Transverse colon (tissue), 4 donors: ENCODE data around the gene ACER3. TPM values are rescaled to one million over a fixed set of nuclear protein-coding genes. Genes with fewer than 3 reads are reported as not detected.
A peak's percentile ranks its signal among the peaks of the same experiment; 100 is the strongest.
"Not testable (repeated sequence)": the region's sequence is repeated elsewhere in the genome, so short reads cannot be mapped to it uniquely, and the experiment has no call there.

Experiments
- DNase-seq: peaks from one replicate; pipeline ENCODE4 v3.0.0-alpha.2; 2019
- H3K27ac ChIP-seq, 4 donors: fragments of 200-600 bp; sonication (generic); 2 replicates each; pipeline ENCODE4 v1.5.1; 2016 to 2018; ENCODE audit warnings: inconsistent platforms in 4 of 4
- H3K27me3 ChIP-seq: fragments of 200-600 bp; sonication (generic); 2 replicates; pipeline ENCODE4 v1.5.1; 2017; ENCODE audit warnings: inconsistent platforms
- H3K36me3 ChIP-seq, 4 donors: fragments of 200-600 bp; sonication (generic); 2 replicates each; pipeline ENCODE4 v1.5.1; 2017 to 2019; ENCODE audit warnings: inconsistent platforms in 4 of 4
- H3K4me1 ChIP-seq, 4 donors: fragments of 200-600 bp; sonication (generic); 2 replicates each; pipeline ENCODE4 v1.5.1; 2017 to 2020; ENCODE audit warnings: inconsistent platforms in 4 of 4
- H3K4me3 ChIP-seq, 4 donors: fragments of 200-600 bp; sonication (generic); 1 replicate in 1 of 4; 2 replicates in 3 of 4; pipeline versions ENCODE4 v1.5.1 to v1.6.1; 2017 to 2019; ENCODE audit warnings: inconsistent platforms in 4 of 4
- H3K9me3 ChIP-seq, 2 donors: fragments of 200-600 bp; sonication (generic); 2 replicates each; pipeline ENCODE4 v1.5.1; 2017 to 2019; ENCODE audit warnings: inconsistent platforms in 2 of 2
- EP300 ChIP-seq: sonication (generic); formaldehyde crosslinking; IDR thresholded peaks from one replicate; pipeline ENCODE4 v1.6.1; 2017; ENCODE audit warnings: antibody characterized with exemption, low read depth
- POLR2A ChIP-seq: fragments of 450-650 bp; IDR thresholded peaks from one replicate; pipeline ENCODE4 v1.6.1; 2016; ENCODE audit warnings: antibody characterized with exemption, mild to moderate bottlenecking, moderate library complexity
- POLR2AphosphoS5 ChIP-seq, 3 donors: sonication (generic); formaldehyde crosslinking; IDR thresholded peaks; one replicate each; pipeline ENCODE4 v1.6.1; 2016; ENCODE audit warnings: antibody characterized with exemption in 3 of 3
- WGBS, 2 donors: methylation state at CpG; one replicate each; pipeline ENCODE4 v1.1.5; 2018; ENCODE audit warnings: low coverage in 1 of 2; 5-methylcytosine and 5-hydroxymethylcytosine counted together
- in situ Hi-C, 4 donors: fragments of 200-750 bp; cut with MboI; loops; one replicate each; pipeline versions ENCODE4 v1.15.0 to v1.15.1; 2017; ENCODE audit warnings: low sequenced_read_pairs in 3 of 4, low pct_ligation_motif_present in 1 of 4, low pct_unique_long_range_greater_than_20kb in 1 of 4
- intact Hi-C: fragments of 100-400 bp; cut with DNase I; formaldehyde crosslinking; loops from one replicate; pipeline ENCODE4 v1.15.1; 2023; ENCODE audit warnings: low total_unique reads
- total RNA-seq, 4 donors: library from RNA; depleted of rRNA; stranded (reverse); fragments of >200 nt; gene quantifications; one replicate each; pipeline ENCODE4 v1.1.0, GENCODE V29; 2016
- TF ChIP-seq, protein P1 (sequence below), 5 experiments: fragments of 200-600 bp in 3 of 5; fragments of 450-650 bp in 2 of 5; sonication (generic) in 3 of 5; IDR thresholded peaks; 1 replicate in 2 of 5; 2 replicates in 3 of 5; pipeline ENCODE4 v1.5.1; 2016 to 2017; ENCODE audit warnings: antibody characterized with exemption in 5 of 5, inconsistent platforms in 3 of 5, mild to moderate bottlenecking in 2 of 5, moderate library complexity in 1 of 5

The ACER3 gene
- total RNA-seq, 4 donors from 2014 or later, result 8.8 to 72.2 (median 29.4) TPM

DNA sequence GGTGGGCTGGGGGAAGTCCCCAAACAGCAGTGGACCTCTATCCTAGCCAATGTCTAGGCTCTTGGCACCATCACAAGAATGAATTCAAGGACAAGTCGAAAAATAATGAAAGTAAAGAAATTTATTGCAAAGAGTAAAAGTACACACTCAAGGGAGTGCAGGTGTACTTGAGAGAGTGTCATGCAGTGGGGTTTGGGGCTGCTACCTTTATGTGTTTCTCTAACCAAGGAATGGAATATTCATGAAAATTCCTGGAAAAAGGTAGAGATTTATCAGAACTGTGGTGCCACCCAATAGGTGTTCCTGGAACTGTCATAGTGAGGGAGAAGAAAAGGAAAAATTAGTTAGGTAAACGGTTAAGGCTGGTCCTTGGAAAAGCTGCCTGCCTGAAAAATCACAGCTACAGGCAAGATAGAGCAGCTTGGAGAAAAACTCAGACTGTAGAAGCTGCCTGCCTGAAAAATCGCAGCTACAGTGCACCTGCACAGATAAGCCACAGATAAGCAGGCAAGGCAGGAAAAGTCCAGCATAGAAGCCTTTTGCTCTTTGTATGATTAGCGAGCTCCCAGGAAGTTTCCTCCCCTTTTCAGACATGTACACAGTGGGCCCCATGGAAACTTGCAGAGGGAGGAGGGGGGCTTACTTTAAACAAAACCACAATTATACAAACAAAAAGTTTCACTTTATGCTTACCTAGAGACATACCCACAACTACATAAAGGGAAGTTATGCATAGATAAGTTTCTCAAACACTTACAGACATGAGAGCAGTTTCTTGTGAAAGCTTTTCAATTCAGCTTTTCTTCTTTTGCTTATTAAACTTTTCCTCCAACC, 102.1 kb downstream of the ACER3 start:
- no peak overlapping the region for H3K4me3 ChIP-seq
- in situ Hi-C loops, result no loop called here
- TF ChIP-seq EP300, result no peak
- TF ChIP-seq POLR2AphosphoS5 (IDR thresholded peaks at IDR 0.05), result peak in 1 of 3 donors; percentile 9
- H3K36me3 ChIP-seq, result peaks cover 0 to 10% (median 3%) of the 10 kb centered on the region in 4 donors
- intact Hi-C loops, result no loop called here
- H3K27me3 ChIP-seq, result no peaks in the 10 kb centered on the region
- DNase-seq, result peak; percentile 34
- H3K27ac ChIP-seq, result peak overlapping the region; percentile 44 to 63 (median 55)
- H3K9me3 ChIP-seq, result no peaks in the 10 kb centered on the region
- 33 to 41% methylated on average over 4 of the region's 4 CpGs for WGBS, 2 donors
- H3K4me1 ChIP-seq, result peaks cover 0 to 18% (median 2%) of the 10 kb centered on the region in 4 donors

DNA sequence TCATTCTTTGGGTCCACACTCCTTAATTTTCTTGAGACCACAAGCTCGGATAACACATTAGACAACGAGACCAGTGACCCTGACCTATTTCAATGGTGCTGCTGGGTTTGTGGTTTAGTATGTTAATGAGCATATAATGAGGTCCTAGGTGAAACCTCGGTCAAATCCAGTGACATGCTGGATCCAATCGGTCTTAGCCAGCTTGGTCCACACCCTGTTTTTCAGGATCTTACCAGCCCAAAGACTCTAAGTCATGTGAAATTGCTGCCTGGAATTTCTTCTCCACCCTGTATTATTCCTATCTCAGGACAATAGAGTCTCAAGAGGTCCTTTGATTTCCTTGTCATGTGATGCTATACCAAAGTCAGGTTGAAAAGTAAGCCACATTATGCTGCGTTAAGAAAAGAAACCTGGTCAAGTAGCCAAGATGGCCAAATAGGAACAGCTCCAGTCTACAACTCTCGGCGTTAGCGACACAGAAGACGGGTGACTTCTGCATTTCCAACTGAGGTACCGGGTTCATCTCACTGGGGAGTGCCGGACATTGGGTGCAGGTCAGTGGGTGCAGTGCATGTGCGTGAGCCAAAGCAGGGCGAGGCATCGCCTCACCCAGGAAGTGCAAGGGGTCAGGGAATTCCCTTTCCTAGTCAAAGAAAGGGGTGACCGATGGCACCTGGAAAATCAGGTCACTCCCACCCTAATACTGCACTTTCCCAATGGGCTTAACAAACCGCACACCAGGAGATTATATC, 102.9 kb downstream of the ACER3 start:
- DNase-seq, H3K4me3 ChIP-seq, H3K27me3 ChIP-seq, in situ Hi-C loops, H3K9me3 ChIP-seq, H3K36me3 ChIP-seq, intact Hi-C loops: not testable (repeated sequence)
- Histone ChIP-seq H3K4me1 (peaks cover 0 to 18% (median 2%) of the 10 kb centered on the region in 4 donors), H3K27ac (peak overlapping the region; percentile 44 to 63 (median 55))
- WGBS, 2 donors, result 74 to 76% methylated on average over 6 to 16 of the region's 16 CpGs
- TF ChIP-seq POLR2AphosphoS5 (IDR thresholded peaks at IDR 0.05), result peak in 1 of 3 donors; percentile 11

DNA sequence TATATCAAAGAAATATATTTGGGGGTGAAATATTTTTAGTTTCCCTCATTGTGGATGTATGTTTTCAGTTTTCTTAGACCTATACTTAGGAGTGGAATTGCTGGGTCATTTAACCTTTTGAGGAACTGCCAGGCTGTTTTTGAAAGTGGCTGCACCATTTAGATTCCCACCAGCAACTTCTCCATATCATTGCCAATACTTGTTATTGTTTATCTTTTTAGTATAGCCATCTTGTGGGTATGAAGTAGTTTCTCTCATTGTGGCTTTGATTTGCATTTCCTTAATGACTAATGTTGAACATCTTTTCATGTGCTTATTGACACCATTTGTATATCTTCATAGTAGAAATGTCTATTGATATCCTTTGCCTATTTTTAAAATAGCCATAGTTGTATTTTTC, 111.3 kb downstream of the ACER3 start:
- Histone ChIP-seq H3K36me3 (no peaks in the 10 kb centered on the region), H3K27ac (no peak overlapping the region), H3K4me3 (no peak overlapping the region), H3K9me3 (no peaks in the 10 kb centered on the region), H3K27me3 (no peaks in the 10 kb centered on the region), H3K4me1 (peaks cover 0 to 9% (median 3%) of the 10 kb centered on the region in 4 donors)
- intact Hi-C loops (no loop called here), in situ Hi-C loops (no loop called here)
- TF ChIP-seq, protein P1, sequence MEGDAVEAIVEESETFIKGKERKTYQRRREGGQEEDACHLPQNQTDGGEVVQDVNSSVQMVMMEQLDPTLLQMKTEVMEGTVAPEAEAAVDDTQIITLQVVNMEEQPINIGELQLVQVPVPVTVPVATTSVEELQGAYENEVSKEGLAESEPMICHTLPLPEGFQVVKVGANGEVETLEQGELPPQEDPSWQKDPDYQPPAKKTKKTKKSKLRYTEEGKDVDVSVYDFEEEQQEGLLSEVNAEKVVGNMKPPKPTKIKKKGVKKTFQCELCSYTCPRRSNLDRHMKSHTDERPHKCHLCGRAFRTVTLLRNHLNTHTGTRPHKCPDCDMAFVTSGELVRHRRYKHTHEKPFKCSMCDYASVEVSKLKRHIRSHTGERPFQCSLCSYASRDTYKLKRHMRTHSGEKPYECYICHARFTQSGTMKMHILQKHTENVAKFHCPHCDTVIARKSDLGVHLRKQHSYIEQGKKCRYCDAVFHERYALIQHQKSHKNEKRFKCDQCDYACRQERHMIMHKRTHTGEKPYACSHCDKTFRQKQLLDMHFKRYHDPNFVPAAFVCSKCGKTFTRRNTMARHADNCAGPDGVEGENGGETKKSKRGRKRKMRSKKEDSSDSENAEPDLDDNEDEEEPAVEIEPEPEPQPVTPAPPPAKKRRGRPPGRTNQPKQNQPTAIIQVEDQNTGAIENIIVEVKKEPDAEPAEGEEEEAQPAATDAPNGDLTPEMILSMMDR (IDR thresholded peaks at IDR 0.05), result no peak
- TF ChIP-seq POLR2A (no peak), EP300 (no peak), POLR2AphosphoS5 (IDR thresholded peaks at IDR 0.05) (no peak)
- DNase-seq, result no peak

DNA sequence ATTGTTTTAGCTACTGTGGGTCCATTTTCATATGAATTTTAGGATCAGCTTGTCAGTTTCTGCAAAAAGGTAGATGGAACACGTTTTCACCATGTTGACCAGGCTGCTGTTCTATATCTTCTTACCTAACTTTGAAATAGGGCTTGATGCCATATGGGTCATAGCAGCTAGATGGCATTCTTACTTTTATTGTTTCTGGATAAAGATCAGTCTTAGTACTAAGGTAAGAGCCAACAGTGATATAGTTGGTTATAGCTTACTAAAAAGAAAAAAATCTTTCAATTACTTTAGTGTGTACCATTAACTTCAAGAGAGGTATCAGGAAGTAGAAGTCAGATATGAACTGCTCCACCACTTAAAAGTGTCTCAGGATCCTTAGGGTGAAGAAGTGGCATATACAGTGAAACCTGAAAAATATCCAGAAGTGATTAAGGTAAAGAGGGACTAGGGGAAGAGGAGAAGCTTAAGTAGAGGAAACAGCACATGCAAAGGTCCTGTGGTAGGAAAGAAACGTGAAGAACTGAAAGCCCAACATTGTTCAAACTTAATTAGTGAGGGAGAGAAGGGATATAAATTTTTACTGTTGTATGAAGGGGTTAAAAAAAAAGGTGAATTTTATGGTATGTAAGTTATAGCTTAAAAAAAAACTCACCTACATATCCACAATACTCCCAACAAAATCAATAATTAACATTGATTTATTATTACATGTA, 113.6 kb downstream of the ACER3 start:
- in situ Hi-C loops (no loop called here), intact Hi-C loops (no loop called here)
- DNase-seq, result no peak
- 24 to 58% methylated on average over 2 of the region's 2 CpGs for WGBS, 2 donors
- peak overlapping the region in 3 of 4 donors; percentile 29 to 49 (median 47) for H3K27ac ChIP-seq
- peaks cover 0 to 16% (median 7%) of the 10 kb centered on the region in 4 donors for H3K4me1 ChIP-seq
- peak in 1 of 3 donors; percentile 27 for TF ChIP-seq POLR2AphosphoS5 (IDR thresholded peaks at IDR 0.05)
- TF ChIP-seq, protein P1 (IDR thresholded peaks at IDR 0.05), result peak in 3 of 5 experiments; percentile 10 to 39 (median 26)
- TF ChIP-seq EP300, result no peak
- no peak for TF ChIP-seq POLR2A
- H3K9me3 ChIP-seq, result no peaks in the 10 kb centered on the region
- no peaks in the 10 kb centered on the region for H3K27me3 ChIP-seq
- H3K4me3 ChIP-seq, result no peak overlapping the region
- no peaks in the 10 kb centered on the region for H3K36me3 ChIP-seq

DNA sequence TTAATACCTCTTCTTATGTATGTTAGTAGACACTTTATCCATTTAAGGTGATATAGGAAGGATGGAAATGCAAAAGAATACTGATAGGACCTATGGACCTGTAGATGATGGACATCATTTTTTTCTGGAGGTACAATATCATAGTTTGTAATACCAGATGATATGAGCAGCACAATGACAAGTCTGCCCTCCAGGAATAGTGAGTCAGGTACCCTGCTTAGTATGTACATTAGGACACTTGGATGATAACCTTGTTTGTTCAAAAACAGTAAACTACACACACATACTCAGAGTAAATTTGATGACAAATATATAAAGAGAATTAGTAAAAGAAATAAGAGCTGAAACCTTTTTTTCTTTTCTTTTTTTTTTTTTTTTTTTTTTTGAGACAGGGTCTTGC, 114.8 kb downstream of the ACER3 start:
- in situ Hi-C loops, result no loop called here
- intact Hi-C loops, result no loop called here
- no peaks in the 10 kb centered on the region for H3K9me3 ChIP-seq
- no peak overlapping the region for H3K4me3 ChIP-seq
- H3K4me1 ChIP-seq, result peaks cover 0 to 22% (median 8%) of the 10 kb centered on the region in 4 donors
- no peak for DNase-seq
- no peaks in the 10 kb centered on the region for H3K27me3 ChIP-seq
- TF ChIP-seq, protein P1 (IDR thresholded peaks at IDR 0.05), result no peak
- TF ChIP-seq EP300, result no peak
- no peak for TF ChIP-seq POLR2A
- TF ChIP-seq POLR2AphosphoS5 (IDR thresholded peaks at IDR 0.05), result no peak
- no peaks in the 10 kb centered on the region for H3K36me3 ChIP-seq
- H3K27ac ChIP-seq, result peak overlapping the region in 1 of 4 donors; percentile 23
